ENCODE data around the gene P2RX3.

P2RX3 gene

GRCh38 chr11:57410287-57410686 lies 72.1 kb downstream of the P2RX3 start:
- no peak for TF ChIP-seq CTCF (IDR thresholded peaks at IDR 0.05; ENCODE audit: insufficient read depth, low read length, poor library complexity, severe bottlenecking)
- Histone ChIP-seq H3K36me3 (ENCODE audit: control insufficient read depth, insufficient read depth, low read length) (peaks cover 43% of the 10 kb centered on the region), H3K27me3 (replicated peaks; ENCODE audit: control insufficient read depth, insufficient read depth, low read length) (no peaks in the 10 kb centered on the region), H3K4me3 (replicated peaks; ENCODE audit: low read depth, low read length) (no peak overlapping the region)
- DNase-seq (ENCODE audit: extremely low read depth, insufficient read length), result no peak

GRCh38 chr11:57413681-57414080 lies 75.5 kb downstream of the P2RX3 start:
- TF ChIP-seq CTCF (IDR thresholded peaks at IDR 0.05; ENCODE audit: insufficient read depth, low read length, poor library complexity, severe bottlenecking), result no peak
- H3K27me3 ChIP-seq (replicated peaks; ENCODE audit: control insufficient read depth, insufficient read depth, low read length), result no peaks in the 10 kb centered on the region
- no peak for DNase-seq (ENCODE audit: extremely low read depth, insufficient read length)
- peaks cover 46% of the 10 kb centered on the region for H3K36me3 ChIP-seq (ENCODE audit: control insufficient read depth, insufficient read depth, low read length)
- no peak overlapping the region for H3K4me3 ChIP-seq (replicated peaks; ENCODE audit: low read depth, low read length)

- no peak for TF ChIP-seq CTCF (IDR thresholded peaks at IDR 0.05; ENCODE audit: insufficient read depth, low read length, poor library complexity, severe bottlenecking)
- Histone ChIP-seq H3K36me3 (ENCODE audit: control insufficient read depth, insufficient read depth, low read length) (peaks cover 45% of the 10 kb centered on the region), H3K4me3 (replicated peaks; ENCODE audit: low read depth, low read length) (no peak overlapping the region), H3K27me3 (replicated peaks; ENCODE audit: control insufficient read depth, insufficient read depth, low read length) (no peaks in the 10 kb centered on the region)
- DNase-seq (ENCODE audit: extremely low read depth, insufficient read length), result no peak
Measured at GRCh38 chr11:57414612-57415212, 76.6 kb downstream of the P2RX3 start.

GRCh38 chr11:57416436-57416835 lies 78.3 kb downstream of the P2RX3 start:
- Histone ChIP-seq H3K4me3 (replicated peaks; ENCODE audit: low read depth, low read length) (no peak overlapping the region), H3K36me3 (ENCODE audit: control insufficient read depth, insufficient read depth, low read length) (peaks cover 53% of the 10 kb centered on the region), H3K27me3 (replicated peaks; ENCODE audit: control insufficient read depth, insufficient read depth, low read length) (no peaks in the 10 kb centered on the region)
- TF ChIP-seq CTCF (IDR thresholded peaks at IDR 0.05; ENCODE audit: insufficient read depth, low read length, poor library complexity, severe bottlenecking), result no peak
- no peak for DNase-seq (ENCODE audit: extremely low read depth, insufficient read length)

GRCh38 chr11:57417056-57417455 lies 78.9 kb downstream of the P2RX3 start:
- TF ChIP-seq CTCF (IDR thresholded peaks at IDR 0.05; ENCODE audit: insufficient read depth, low read length, poor library complexity, severe bottlenecking), result no peak

GRCh38 chr11:57418131-57418530 lies 80.0 kb downstream of the P2RX3 start:
- TF ChIP-seq CTCF (IDR thresholded peaks at IDR 0.05; ENCODE audit: insufficient read depth, low read length, poor library complexity, severe bottlenecking), result no peak
- no peak overlapping the region for H3K4me3 ChIP-seq (replicated peaks; ENCODE audit: low read depth, low read length)
- no peaks in the 10 kb centered on the region for H3K27me3 ChIP-seq (replicated peaks; ENCODE audit: control insufficient read depth, insufficient read depth, low read length)
- no peak for DNase-seq (ENCODE audit: extremely low read depth, insufficient read length)
- peaks cover 58% of the 10 kb centered on the region for H3K36me3 ChIP-seq (ENCODE audit: control insufficient read depth, insufficient read depth, low read length)

More at GRCh38 chr11:57417056-57417455, 78.9 kb downstream of the P2RX3 start:
- DNase-seq (ENCODE audit: extremely low read depth, insufficient read length), result no peak
- peaks cover 54% of the 10 kb centered on the region for H3K36me3 ChIP-seq (ENCODE audit: control insufficient read depth, insufficient read depth, low read length)
- no peak overlapping the region for H3K4me3 ChIP-seq (replicated peaks; ENCODE audit: low read depth, low read length)
- no peaks in the 10 kb centered on the region for H3K27me3 ChIP-seq (replicated peaks; ENCODE audit: control insufficient read depth, insufficient read depth, low read length)

Data from GM06990 (cell line).